ENCODE measurements around the gene CEP250. TPM values are rescaled to one million over a fixed set of nuclear protein-coding genes. Genes with fewer than 3 reads are reported as not detected.

CEP250 gene
- total RNA-seq, 1 donor from 2014 or later = 55.4 TPM

- peak overlapping the region; percentile 82 for H3K4me2 ChIP-seq
- H3K36me3 ChIP-seq = no peaks in the 10 kb centered on the region
- no peaks in the 10 kb centered on the region for H3K27me3 ChIP-seq
- Mint-ChIP-seq H3K4me1 (peaks cover 17% of the 10 kb centered on the region), H3K27ac (peak overlapping the region; percentile 70), H3K36me3 (peaks cover 7% of the 10 kb centered on the region), H3K4me3 (peak overlapping the region; percentile 83), H3K27me3 (ENCODE audit: insufficient read depth, low read depth) (peaks cover 2% of the 10 kb centered on the region), H3K9me3 (no peaks in the 10 kb centered on the region)
- peak overlapping the region; percentile 94 for H2AFZ ChIP-seq (replicated peaks)
- TF ChIP-seq CTCF (IDR thresholded peaks at IDR 0.05) (no peak), EZH2phosphoT487 (IDR thresholded peaks at IDR 0.05) (no peak), EZH2 (IDR thresholded peaks at IDR 0.05) (no peak)
- peak overlapping the region; percentile 44 for H3K4me3 ChIP-seq
- H3K79me2 ChIP-seq (ENCODE audit: low read depth) = peaks cover 13% of the 10 kb centered on the region
- peaks cover 29% of the 10 kb centered on the region for H3F3A ChIP-seq (ENCODE audit: low read depth)
- H3K9me3 ChIP-seq (ENCODE audit: low read depth) = no peaks in the 10 kb centered on the region
- H3K27ac ChIP-seq = no peak overlapping the region
- peak; percentile 90 for DNase-seq (ENCODE audit: low spot score)
- H3K9ac ChIP-seq = no peak overlapping the region
- peaks cover 12% of the 10 kb centered on the region for H3K4me1 ChIP-seq
- no peaks in the 10 kb centered on the region for H4K20me1 ChIP-seq (ENCODE audit: low read depth)
Measured at GRCh38 chr20:35539756-35540212, 84.4 kb downstream of the CEP250 start.

- Mint-ChIP-seq H3K27ac (no peak overlapping the region), H3K4me1 (peaks cover 17% of the 10 kb centered on the region), H3K36me3 (peaks cover 7% of the 10 kb centered on the region), H3K9me3 (no peaks in the 10 kb centered on the region), H3K27me3 (ENCODE audit: insufficient read depth, low read depth) (peaks cover 2% of the 10 kb centered on the region), H3K4me3 (peak overlapping the region; percentile 91)
- H4K20me1 ChIP-seq (ENCODE audit: low read depth) = no peaks in the 10 kb centered on the region
- H3F3A ChIP-seq (ENCODE audit: low read depth) = peaks cover 29% of the 10 kb centered on the region
- H3K4me3 ChIP-seq = peak overlapping the region; percentile 74
- DNase-seq (ENCODE audit: low spot score) = peak; percentile 50
- peaks cover 12% of the 10 kb centered on the region for H3K4me1 ChIP-seq
- TF ChIP-seq EZH2 (IDR thresholded peaks at IDR 0.05) = no peak
- TF ChIP-seq CTCF (IDR thresholded peaks at IDR 0.05) = no peak
- no peaks in the 10 kb centered on the region for H3K9me3 ChIP-seq (ENCODE audit: low read depth)
- no peak overlapping the region for H3K27ac ChIP-seq
- peak overlapping the region; percentile 89 for H2AFZ ChIP-seq (replicated peaks)
- H3K79me2 ChIP-seq (ENCODE audit: low read depth) = peaks cover 13% of the 10 kb centered on the region
- H3K36me3 ChIP-seq = no peaks in the 10 kb centered on the region
- no peaks in the 10 kb centered on the region for H3K27me3 ChIP-seq
- H3K4me2 ChIP-seq = peak overlapping the region; percentile 82
- no peak overlapping the region for H3K9ac ChIP-seq
Measured at GRCh38 chr20:35541118-35541782, 85.9 kb downstream of the CEP250 start.

DNA sequence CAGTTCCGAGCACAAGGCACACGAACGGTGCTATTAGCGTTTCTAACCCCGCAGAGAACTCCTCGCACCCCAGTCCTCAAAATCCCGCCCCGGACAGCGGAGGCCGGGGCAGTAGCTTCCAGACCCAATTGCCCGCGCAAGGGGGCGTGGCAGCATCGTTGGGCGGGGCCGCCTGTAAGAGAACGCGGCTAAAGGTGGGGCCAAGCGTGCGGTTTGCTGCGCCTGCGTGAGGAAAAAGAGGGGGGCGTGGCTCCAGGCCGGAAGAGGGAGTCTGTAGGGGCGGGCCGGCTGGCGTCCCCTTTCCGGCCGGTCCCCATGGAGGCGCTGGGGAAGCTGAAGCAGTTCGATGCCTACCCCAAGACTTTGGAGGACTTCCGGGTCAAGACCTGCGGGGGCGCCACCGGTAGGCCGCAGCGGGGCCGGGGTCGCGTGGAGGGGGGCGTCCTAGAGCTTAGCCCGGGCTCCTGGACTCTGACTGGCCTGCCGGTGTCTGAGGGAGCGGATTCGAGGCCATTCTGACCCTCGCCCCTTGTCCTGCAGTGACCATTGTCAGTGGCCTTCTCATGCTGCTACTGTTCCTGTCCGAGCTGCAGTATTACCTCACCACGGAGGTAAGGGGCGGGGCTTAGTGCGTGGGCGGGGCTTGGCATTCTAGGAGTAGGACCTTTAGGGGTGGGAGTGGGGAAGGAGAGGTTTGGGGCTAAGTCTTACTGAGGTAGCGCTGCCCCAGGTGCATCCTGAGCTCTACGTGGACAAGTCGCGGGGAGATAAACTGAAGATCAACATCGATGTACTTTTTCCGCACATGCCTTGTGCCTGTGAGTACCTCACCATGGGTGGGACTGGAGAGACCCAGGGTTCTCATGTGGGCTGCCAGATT lies 86.6 kb downstream of the CEP250 start, which contains the start of gene ERGIC3:
TSS of gene ERGIC3 (plus strand) at position 296 of the 880 bp plus-strand sequence. CDS start at position 316, 20 bp downstream.
- peak within 1 kb of the TSS; percentile 87 for H3K4me2 ChIP-seq
- no peaks in the 10 kb centered on the region for H3K36me3 ChIP-seq
- peak within 1 kb of the TSS; percentile 74 for H3K4me3 ChIP-seq
- no peaks in the 10 kb centered on the region for H3K27me3 ChIP-seq
- peak within 1 kb of the TSS; percentile 87 for H3K27ac ChIP-seq
- peak; percentile 99 for DNase-seq (ENCODE audit: low spot score)
- peak within 1 kb of the TSS; percentile 89 for H2AFZ ChIP-seq (replicated peaks)
- TF ChIP-seq CTCF (IDR thresholded peaks at IDR 0.05) = peak; percentile 18
- TF ChIP-seq EZH2 (IDR thresholded peaks at IDR 0.05) = no peak
- TF ChIP-seq EZH2phosphoT487 (IDR thresholded peaks at IDR 0.05) = no peak
- peak within 1 kb of the TSS; percentile 81 for H3K27ac Mint-ChIP-seq
- peaks cover 2% of the 10 kb centered on the region for H3K27me3 Mint-ChIP-seq (ENCODE audit: insufficient read depth, low read depth)
- peaks cover 29% of the 10 kb centered on the region for H3F3A ChIP-seq (ENCODE audit: low read depth)
- H3K36me3 Mint-ChIP-seq = peaks cover 7% of the 10 kb centered on the region
- H3K4me1 ChIP-seq = peaks cover 12% of the 10 kb centered on the region
- H3K9ac ChIP-seq = peak within 1 kb of the TSS; percentile 53
- peaks cover 13% of the 10 kb centered on the region for H3K79me2 ChIP-seq (ENCODE audit: low read depth)
- H3K9me3 ChIP-seq (ENCODE audit: low read depth) = no peaks in the 10 kb centered on the region
- peak within 1 kb of the TSS; percentile 91 for H3K4me3 Mint-ChIP-seq
- H3K4me1 Mint-ChIP-seq = peaks cover 17% of the 10 kb centered on the region
- no peaks in the 10 kb centered on the region for H3K9me3 Mint-ChIP-seq
- H4K20me1 ChIP-seq (ENCODE audit: low read depth) = no peaks in the 10 kb centered on the region

Data from neural progenitor cell (in vitro differentiated cells).